Measurements from ENCODE around the gene TNFRSF17.

Gene TNFRSF17

GRCh38 chr16:12009462-12009861 is 44.5 kb downstream of the TNFRSF17 start:
- DNase-seq, result no peak

- no peak for DNase-seq
These were observed 44.9 kb downstream of the TNFRSF17 start for GRCh38 chr16:12009922-12010321.

- DNase-seq, result no peak
These were observed 45.6 kb downstream of the TNFRSF17 start for GRCh38 chr16:12010388-12011251.

- no peak for DNase-seq
These were observed 46.6 kb downstream of the TNFRSF17 start for GRCh38 chr16:12011565-12011964.

GRCh38 chr16:12016291-12016947 is 51.4 kb downstream of the TNFRSF17 start:
- DNase-seq, result peak; percentile 70

- peak; percentile 90 for DNase-seq
These were observed 52.5 kb downstream of the TNFRSF17 start for GRCh38 chr16:12017558-12017957.
